Activated CD8-positive, alpha-beta T cell treated with anti-CD3 and anti-CD28 coated beads for 36 hours (primary cell): ENCODE results near the gene AGAP1. TPM values are rescaled to one million over a fixed set of nuclear protein-coding genes. Genes with fewer than 3 reads are reported as not detected.

Experiments used
- ATAC-seq: fragments of 200-7000 bp; cut with Tn5 transposase; one replicate; pipeline ENCODE4 v1.10.0; 2021; ENCODE audit warnings: mild to moderate bottlenecking, moderate library complexity
- CTCF ChIA-PET: fragments of 350-600 bp; sonication (Branson Sonifier 250); formaldehyde crosslinking; loops from one replicate; lab custom pipeline; 2021; ENCODE audit warnings: antibody characterized with exemption; lab: Charles Lee
- POLR2A ChIA-PET: fragments of 350-600 bp; sonication (Branson Sonifier 250); formaldehyde crosslinking; loops from one replicate; lab custom pipeline; 2021; ENCODE audit warnings: antibody characterized with exemption; lab: Charles Lee
- DNase-seq: peaks from one replicate; pipeline ENCODE4 v3.0.0-alpha.2; 2020
- H3K27ac Mint-ChIP-seq: one replicate; pipeline ENCODE4 v1.8.0; 2021; ENCODE audit warnings: mild to moderate bottlenecking, mixed read lengths
- H3K27me3 Mint-ChIP-seq: one replicate; pipeline ENCODE4 v1.8.0; 2021; ENCODE audit warnings: mixed read lengths
- H3K36me3 Mint-ChIP-seq: one replicate; pipeline ENCODE4 v1.8.0; 2021; ENCODE audit warnings: low read depth, mixed read lengths
- H3K4me1 Mint-ChIP-seq: one replicate; pipeline ENCODE4 v1.8.0; 2021; ENCODE audit warnings: low read depth, mixed read lengths
- H3K4me3 Mint-ChIP-seq: one replicate; pipeline ENCODE4 v1.8.0; 2021; ENCODE audit warnings: mild to moderate bottlenecking, moderate library complexity, mixed read lengths
- H3K9me3 Mint-ChIP-seq: one replicate; pipeline ENCODE4 v1.8.0; 2021; ENCODE audit warnings: mixed read lengths
- CTCF ChIP-seq: fragments of 200-600 bp; IDR thresholded peaks from one replicate; pipeline ENCODE4 v1.8.0; 2022; ENCODE audit warnings: antibody characterized with exemption, mild to moderate bottlenecking
- intact Hi-C: fragments of 100-400 bp; cut with micrococcal nuclease; formaldehyde crosslinking; loops from one replicate; pipeline ENCODE4 v1.10.0; 2022
- total RNA-seq, 2 experiments: library from RNA; stranded (reverse); gene quantifications; one replicate each; pipeline ENCODE4 v1.2.3, GENCODE V29; 2021

Gene AGAP1
- total RNA-seq, 2 experiments from 2014 or later, result 2.5 to 2.9 TPM

GRCh38 chr2:236176417-236176816, 682.6 kb downstream of the AGAP1 start:
- H3K9me3 Mint-ChIP-seq, result peaks cover 1% of the 10 kb centered on the region
- peaks cover 70% of the 10 kb centered on the region for H3K27me3 Mint-ChIP-seq
- ATAC-seq (no peak), DNase-seq (peak; percentile 33)
- CTCF ChIA-PET, result interaction anchor here (0.7 to 3.1 kb wide), 8 partner anchors 13 to 410 kb away, joined by 3 to 14 read pairs (median 3); no protein-coding TSS in a partner anchor
- no peak overlapping the region for H3K27ac Mint-ChIP-seq
- H3K4me3 Mint-ChIP-seq, result no peak overlapping the region
- POLR2A ChIA-PET, result interaction anchor here (0.6 kb wide), 1 partner anchor 11 kb away, joined by 3 read pairs; no protein-coding TSS in a partner anchor
- peaks cover 3% of the 10 kb centered on the region for H3K4me1 Mint-ChIP-seq
- no peaks in the 10 kb centered on the region for H3K36me3 Mint-ChIP-seq
- intact Hi-C loops, result no loop called here
- TF ChIP-seq CTCF, result peak; percentile 74

GRCh38 chr2:236176951-236177350, 683.1 kb downstream of the AGAP1 start:
- no peaks in the 10 kb centered on the region for H3K36me3 Mint-ChIP-seq
- peaks cover 3% of the 10 kb centered on the region for H3K4me1 Mint-ChIP-seq
- peaks cover 70% of the 10 kb centered on the region for H3K27me3 Mint-ChIP-seq
- ChIA-PET CTCF (interaction anchor here (0.6 to 3.1 kb wide), 8 partner anchors 8 to 411 kb away, joined by 3 to 14 read pairs (median 8); partner anchors contain the start of gene GBX2), POLR2A (no interaction called here)
- peaks cover 1% of the 10 kb centered on the region for H3K9me3 Mint-ChIP-seq
- intact Hi-C loops, result no loop called here
- ATAC-seq (no peak), DNase-seq (no peak)
- H3K27ac Mint-ChIP-seq, result no peak overlapping the region
- TF ChIP-seq CTCF, result no peak
- no peak overlapping the region for H3K4me3 Mint-ChIP-seq

GRCh38 chr2:236177604-236177966, 683.7 kb downstream of the AGAP1 start:
- Mint-ChIP-seq H3K4me3 (no peak overlapping the region), H3K9me3 (peaks cover 1% of the 10 kb centered on the region)
- no peak for TF ChIP-seq CTCF

GRCh38 chr2:236177967-236178889, 684.4 kb downstream of the AGAP1 start:
- H3K36me3 Mint-ChIP-seq, result no peaks in the 10 kb centered on the region
- ChIA-PET POLR2A (no interaction called here), CTCF (interaction anchor here (0.7 to 5.0 kb wide), 12 partner anchors 9 to 429 kb away, joined by 3 to 49 read pairs (median 6); partner anchors contain the start of gene GBX2)

More at GRCh38 chr2:236177604-236177966, 683.7 kb downstream of the AGAP1 start:
- Mint-ChIP-seq H3K27ac (no peak overlapping the region), H3K36me3 (no peaks in the 10 kb centered on the region), H3K27me3 (peaks cover 64% of the 10 kb centered on the region), H3K4me1 (peaks cover 3% of the 10 kb centered on the region)
- POLR2A ChIA-PET, result no interaction called here
- intact Hi-C loops, result no loop called here
- ATAC-seq (peak; percentile 70), DNase-seq (peak; percentile 64)
- CTCF ChIA-PET, result interaction anchor here (0.6 to 5.0 kb wide), 11 partner anchors 8 to 412 kb away, joined by 3 to 49 read pairs (median 6); partner anchors contain the start of gene GBX2

More at GRCh38 chr2:236177967-236178889, 684.4 kb downstream of the AGAP1 start:
- Mint-ChIP-seq H3K4me3 (peak overlapping the region; percentile 41), H3K9me3 (peaks cover 1% of the 10 kb centered on the region), H3K27ac (no peak overlapping the region), H3K4me1 (peaks cover 3% of the 10 kb centered on the region), H3K27me3 (peaks cover 64% of the 10 kb centered on the region)
- intact Hi-C loops, result no loop called here
- DNase-seq (peak; percentile 48), ATAC-seq (peak; percentile 54)
- TF ChIP-seq CTCF, result peak; percentile 70
